ENCODE data around the gene FGF4.
"Not testable (repeated sequence)": the region's sequence is repeated elsewhere in the genome, so short reads cannot be mapped to it uniquely, and the experiment has no call there.

Gene FGF4

DNA sequence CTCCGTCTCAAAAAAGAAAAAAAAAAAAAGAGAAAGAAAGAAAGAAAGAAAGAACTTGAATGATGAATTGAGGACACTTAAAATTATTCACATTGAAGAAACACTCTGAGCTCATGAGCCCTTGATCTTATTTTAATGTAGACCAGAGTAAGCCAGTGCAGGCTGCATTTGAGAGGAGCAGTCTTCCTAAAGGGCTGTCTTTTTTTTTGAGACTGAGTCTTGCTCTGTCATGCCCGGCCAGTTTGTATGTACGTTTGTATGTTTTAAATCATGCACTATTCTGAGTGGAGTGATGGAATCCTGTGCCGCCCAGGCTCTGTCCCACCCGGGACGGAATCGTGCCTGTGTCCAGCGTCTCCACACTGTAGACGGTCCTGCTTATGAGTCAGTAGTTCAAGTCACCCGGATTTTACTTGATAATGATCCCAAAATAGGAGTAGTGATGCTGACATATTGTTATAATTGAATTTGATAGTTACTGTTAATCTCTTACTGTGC, 9.6 kb downstream of the FGF4 start:
- TF ChIP-seq ZFX (IDR thresholded peaks at IDR 0.05) (no peak), CTCF (conservative IDR thresholded peaks at IDR 0.05) (no peak)
- H3K27ac ChIP-seq, result no peak overlapping the region

DNA sequence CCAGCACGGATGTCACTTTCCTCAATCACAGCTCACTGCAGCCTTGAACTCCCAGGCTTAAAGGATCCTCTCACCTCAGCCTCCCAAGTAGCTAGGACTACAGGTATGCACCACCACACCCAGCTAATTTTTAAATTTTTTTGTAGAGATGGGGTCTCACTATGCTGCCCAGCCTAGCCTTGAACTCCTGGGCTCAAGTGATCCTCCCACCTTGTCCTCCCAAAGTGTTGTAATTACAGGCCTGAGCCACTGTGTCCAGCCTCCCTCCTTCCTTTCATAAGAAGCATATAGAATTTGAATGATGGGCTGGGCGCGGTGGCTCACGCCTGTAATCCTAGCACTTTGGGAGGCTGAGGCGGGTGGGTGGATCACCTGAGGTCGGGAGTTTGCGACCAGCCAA, 10.2 kb downstream of the FGF4 start:
- H3K27ac ChIP-seq, result not testable (repeated sequence)

DNA sequence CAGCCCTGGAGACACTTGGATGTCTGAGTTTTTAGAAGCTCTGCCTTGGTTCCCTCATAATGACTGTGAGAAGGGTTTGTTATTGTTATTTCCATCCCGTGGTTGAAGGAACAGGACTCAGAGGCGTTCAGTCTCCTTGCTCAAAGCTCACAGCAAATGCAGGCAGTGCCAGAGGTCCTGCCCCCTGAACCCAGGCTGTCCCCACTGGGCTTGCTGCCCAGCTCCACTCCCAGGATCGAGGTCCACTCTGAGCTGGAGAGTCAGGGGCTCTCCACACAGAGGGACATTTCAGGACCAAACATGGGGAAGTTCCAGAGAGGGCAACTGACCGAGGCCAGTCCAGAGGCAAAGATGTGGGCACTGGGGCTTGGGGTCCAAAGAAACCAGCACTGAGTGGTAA, 14.8 kb downstream of the FGF4 start:
- TF ChIP-seq CTCF (conservative IDR thresholded peaks at IDR 0.05), result no peak

DNA sequence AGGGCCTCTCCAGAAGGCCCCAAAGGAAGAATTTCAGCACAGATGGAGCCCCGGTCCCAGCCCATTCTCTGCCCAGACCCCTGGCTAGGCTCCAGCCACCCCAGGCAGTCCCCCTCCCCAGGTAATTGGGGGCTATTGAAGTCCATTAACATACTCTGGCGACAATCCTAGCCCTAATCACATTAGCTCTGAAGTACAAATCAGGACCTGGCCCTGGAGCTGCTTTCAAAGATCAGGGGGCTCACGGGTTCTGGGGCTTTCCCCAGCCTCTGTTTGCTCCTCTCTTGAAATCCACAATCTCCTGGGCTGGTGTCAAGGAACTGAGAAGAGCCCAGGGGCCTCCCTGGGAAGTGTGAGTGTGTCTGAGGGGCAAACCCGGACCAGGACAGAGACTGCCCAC, 22.3 kb downstream of the FGF4 start:
- TF ChIP-seq ZFX (IDR thresholded peaks at IDR 0.05) (no peak), CTCF (conservative IDR thresholded peaks at IDR 0.05) (no peak)
- H3K27ac ChIP-seq, result no peak overlapping the region

More for the DNA sequence above, 14.8 kb downstream of the FGF4 start:
- H3K27ac ChIP-seq, result no peak overlapping the region

DNA sequence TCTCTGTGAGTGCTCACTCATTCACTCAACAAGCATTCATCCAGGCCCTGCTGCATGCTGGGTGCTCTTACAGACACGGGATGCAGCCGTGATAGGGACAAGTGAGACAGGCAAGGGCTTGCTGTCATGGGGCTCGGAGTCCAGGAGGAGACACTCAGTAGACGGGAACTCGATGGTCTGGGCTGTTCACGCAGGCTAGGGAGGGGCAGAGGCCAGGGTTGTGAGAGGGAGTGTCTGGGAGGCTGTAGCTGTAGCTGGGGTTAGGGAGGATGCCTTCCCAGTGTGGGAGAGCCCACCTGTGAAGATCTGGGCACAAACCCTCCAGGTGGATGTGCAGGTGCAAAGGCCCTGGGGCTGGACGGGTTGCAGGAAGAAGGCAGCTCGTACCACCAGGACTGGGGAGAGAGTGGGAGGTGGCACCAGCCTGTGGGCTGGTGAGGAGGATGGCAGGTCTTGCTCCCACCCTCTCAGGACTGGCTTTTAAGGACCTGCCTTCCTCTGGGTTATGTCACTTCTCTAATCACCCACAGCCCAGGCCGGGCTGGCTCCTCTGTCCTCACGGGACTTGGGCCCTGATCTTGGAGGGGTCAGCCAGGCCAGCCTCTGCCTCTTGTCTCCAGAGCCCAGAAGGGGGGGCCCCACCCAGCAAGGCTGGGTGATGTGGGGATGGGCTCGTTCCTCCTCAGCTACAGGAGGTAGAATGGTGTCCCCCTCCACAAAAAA, 24.1 kb downstream of the FGF4 start:
- H3K27ac ChIP-seq, result no peak overlapping the region
- no peak for TF ChIP-seq ZFX (IDR thresholded peaks at IDR 0.05)

GRCh38 chr11:69750108-69750850, 24.9 kb downstream of the FGF4 start:
- TF ChIP-seq CTCF (conservative IDR thresholded peaks at IDR 0.05) (no peak), ZFX (IDR thresholded peaks at IDR 0.05) (no peak)
- no peak overlapping the region for H3K27ac ChIP-seq

DNA sequence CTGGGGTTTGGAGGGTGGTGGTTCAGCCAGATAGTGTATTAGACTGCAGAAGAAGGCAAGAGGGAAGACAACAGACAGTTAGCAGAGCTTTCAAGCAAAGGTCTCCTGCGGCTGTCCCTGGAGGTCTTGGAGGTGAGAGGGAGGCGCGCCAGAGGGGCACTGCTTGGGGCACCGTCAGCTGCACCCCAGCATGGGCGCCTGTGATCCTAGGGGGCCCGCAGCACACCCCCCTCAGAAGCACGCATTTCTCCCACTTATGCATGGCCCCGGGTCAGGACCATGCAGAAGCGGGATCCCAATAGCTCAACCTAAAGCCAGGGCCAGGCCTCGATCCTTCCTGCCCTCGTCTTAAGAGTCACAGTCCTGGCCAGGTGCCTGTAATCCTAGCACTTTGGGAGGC, 26.5 kb downstream of the FGF4 start:
- no peak overlapping the region for H3K27ac ChIP-seq
- TF ChIP-seq CTCF (conservative IDR thresholded peaks at IDR 0.05), result no peak
- no peak for TF ChIP-seq ZFX (IDR thresholded peaks at IDR 0.05)

GRCh38 chr11:69746752-69747742, 28.1 kb downstream of the FGF4 start:
- TF ChIP-seq CTCF (conservative IDR thresholded peaks at IDR 0.05), result no peak
- TF ChIP-seq ZFX (IDR thresholded peaks at IDR 0.05), result no peak
- no peak overlapping the region for H3K27ac ChIP-seq

Data from C4-2B (cell line).